Measurements from ENCODE around the gene CDH4.

GRCh38 chr20:61736751-61737310 is 484.8 kb downstream of the CDH4 start:
- TF ChIP-seq CTCF (conservative IDR thresholded peaks at IDR 0.05; ENCODE audit: low read length): no peak
- no peak for TF ChIP-seq EZH2phosphoT487 (IDR thresholded peaks at IDR 0.05; ENCODE audit: borderline replicate concordance, low read depth, low read length)

Data from OCI-LY7 (cell line).